Neural cell (in vitro differentiated cells): Measurements from ENCODE around the gene ITGB3. TPM values are rescaled to one million over a fixed set of nuclear protein-coding genes. Genes with fewer than 3 reads are reported as not detected.

ENCODE experiments used
- H2AFZ ChIP-seq: fragments of 200-600, 300-800 bp; sonication (generic), shearing (Covaris generic); 2 replicates; pipeline ENCODE4 v1.6.0; 2014; ENCODE audit warnings: low read depth, mild to moderate bottlenecking, antibody characterized with exemption, low read length, moderate library complexity
- H3F3A ChIP-seq: fragments of 200-600 bp; shearing (Covaris generic); 2 replicates; pipeline ENCODE4 v1.6.1; 2016; ENCODE audit warnings: mild to moderate bottlenecking, moderate library complexity, mixed read lengths, antibody characterized with exemption, low read length; ENCODE audit not compliant: insufficient read depth, poor library complexity, severe bottlenecking
- H3K27ac ChIP-seq: fragments of 200-600, 300-800 bp; sonication (generic), shearing (Covaris generic); 2 replicates; pipeline ENCODE4 v1.5.1; 2014; ENCODE audit warnings: mild to moderate bottlenecking, low read length, moderate library complexity
- H3K27me3 ChIP-seq: fragments of 300-800, 200-600 bp; sonication (generic), shearing (Covaris generic); 2 replicates; pipeline ENCODE4 v1.6.0; 2014; ENCODE audit warnings: mild to moderate bottlenecking, low read depth, low read length, moderate library complexity; ENCODE audit not compliant: insufficient read depth
- H3K36me3 ChIP-seq: fragments of 300-800, 200-600 bp; sonication (generic), shearing (Covaris generic); 2 replicates; pipeline ENCODE4 v1.5.1; 2014; ENCODE audit warnings: mild to moderate bottlenecking, antibody characterized with exemption, low read length, moderate library complexity; ENCODE audit not compliant: insufficient read depth
- H3K4me2 ChIP-seq: fragments of 300-800, 200-600 bp; sonication (generic), shearing (Covaris generic); 2 replicates; pipeline ENCODE4 v1.6.0; 2014; ENCODE audit warnings: mild to moderate bottlenecking, low read length
- H3K4me3 ChIP-seq: fragments of 300-800, 200-600 bp; sonication (generic), shearing (Covaris generic); 2 replicates; pipeline ENCODE4 v1.5.1; 2014; ENCODE audit warnings: mild to moderate bottlenecking, low read length, moderate library complexity
- H3K79me2 ChIP-seq: fragments of 200-600 bp; shearing (Covaris generic); replicated peaks from 2 replicates; pipeline ENCODE4 v1.6.0; 2014; ENCODE audit warnings: mild to moderate bottlenecking, low read length, moderate library complexity; ENCODE audit not compliant: insufficient read depth
- H3K9ac ChIP-seq: fragments of 300-800, 200-600 bp; sonication (generic), shearing (Covaris generic); 2 replicates; pipeline ENCODE4 v1.6.1; 2016; ENCODE audit warnings: mild to moderate bottlenecking, low read length, mixed read lengths
- H3K9me2 ChIP-seq: fragments of 200-600 bp; shearing (Covaris generic); 2 replicates; pipeline ENCODE4 v1.6.1; 2016; ENCODE audit warnings: mild to moderate bottlenecking, low read length, mixed read lengths; ENCODE audit not compliant: insufficient read depth
- H3K9me3 ChIP-seq: fragments of 200-600, 300-800 bp; sonication (generic), shearing (Covaris generic); 2 replicates; pipeline ENCODE4 v1.6.1; 2016; ENCODE audit warnings: mild to moderate bottlenecking, mixed run types, low read length, moderate library complexity, mixed read lengths
- H4K20me1 ChIP-seq: fragments of 200-600 bp; shearing (Covaris generic); 2 replicates; pipeline ENCODE4 v1.6.1; 2016; ENCODE audit warnings: mild to moderate bottlenecking, mixed run types; ENCODE audit not compliant: insufficient read depth
- EP300 ChIP-seq: fragments of 450-650 bp; conservative IDR thresholded peaks from 2 replicates; pipeline ENCODE4 v1.6.1; 2014; ENCODE audit warnings: antibody characterized with exemption, mild to moderate bottlenecking, moderate library complexity; ENCODE audit not compliant: poor library complexity, severe bottlenecking
- EZH2 ChIP-seq: fragments of 200-600, 300-800 bp; shearing (Covaris generic), sonication (generic); IDR thresholded peaks from 2 replicates; pipeline ENCODE4 v1.6.1; 2014; ENCODE audit warnings: antibody characterized with exemption, low read length, borderline replicate concordance, mild to moderate bottlenecking; ENCODE audit not compliant: insufficient read depth, poor library complexity, severe bottlenecking
- MXI1 ChIP-seq: fragments of 450-650 bp; conservative IDR thresholded peaks from 2 replicates; pipeline ENCODE4 v1.6.1; 2014; ENCODE audit warnings: antibody characterized with exemption, mild to moderate bottlenecking; ENCODE audit not compliant: poor library complexity, severe bottlenecking
- POLR2AphosphoS5 ChIP-seq: IDR thresholded peaks from 2 replicates; pipeline ENCODE4 v1.6.1; 2012
- RAD21 ChIP-seq: fragments of 450-650 bp; conservative IDR thresholded peaks from 2 replicates; pipeline ENCODE4 v1.6.1; 2014; ENCODE audit warnings: antibody characterized with exemption, mild to moderate bottlenecking, moderate library complexity
- REST ChIP-seq: IDR thresholded peaks from 2 replicates; pipeline ENCODE4 v1.6.1; 2012; ENCODE audit warnings: borderline replicate concordance
- SMC3 ChIP-seq: fragments of 450-650 bp; conservative IDR thresholded peaks from 2 replicates; pipeline ENCODE4 v1.6.1; 2014; ENCODE audit warnings: antibody characterized with exemption, mild to moderate bottlenecking, moderate library complexity; ENCODE audit not compliant: poor library complexity
- TAF1 ChIP-seq: IDR thresholded peaks from 2 replicates; pipeline ENCODE4 v1.6.1; 2012; ENCODE audit warnings: low read depth
- polyA plus RNA-seq: library from polyadenylated mRNA; depleted of rRNA; stranded (reverse); fragments of >200 nt; gene quantifications from 2 replicates; pipeline ENCODE4 v1.2.3, GENCODE V29; 2014
- TF ChIP-seq, protein P1 (sequence below): fragments of 450-650 bp; IDR thresholded peaks from 2 replicates; pipeline ENCODE4 v1.5.1; 2014; ENCODE audit warnings: antibody characterized with exemption, mild to moderate bottlenecking, moderate library complexity; ENCODE audit not compliant: poor library complexity, severe bottlenecking

Gene ITGB3
- polyA plus RNA-seq, 1 donor from 2014 or later: not detected

DNA sequence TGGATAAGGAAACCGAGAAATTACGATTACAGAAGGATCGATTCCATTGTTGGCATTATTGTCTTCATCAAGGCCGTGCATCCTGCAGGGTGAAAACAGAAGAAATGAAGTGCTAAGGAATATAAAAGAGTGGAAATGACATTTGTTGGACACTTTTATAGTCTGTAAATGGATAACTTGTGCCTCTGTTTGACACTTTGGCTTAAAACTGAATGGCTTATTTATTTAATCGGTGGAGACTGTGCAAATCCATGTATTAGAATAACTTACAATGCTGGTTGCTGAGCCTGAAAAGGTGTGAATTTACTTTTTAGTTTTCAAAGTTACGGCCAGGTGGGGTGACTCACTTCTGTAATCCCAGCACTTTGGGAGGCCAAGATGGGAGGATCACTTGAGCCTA lies 31.4 kb downstream of the ITGB3 start:
- no peaks in the 10 kb centered on the region for H3K79me2 ChIP-seq
- TF ChIP-seq SMC3: no peak
- TF ChIP-seq RAD21: no peak
- TF ChIP-seq EZH2: no peak
- TF ChIP-seq POLR2AphosphoS5: no peak
- no peak for TF ChIP-seq TAF1
- TF ChIP-seq MXI1: no peak
- TF ChIP-seq EP300: no peak
- TF ChIP-seq REST: no peak
- TF ChIP-seq, protein P1, sequence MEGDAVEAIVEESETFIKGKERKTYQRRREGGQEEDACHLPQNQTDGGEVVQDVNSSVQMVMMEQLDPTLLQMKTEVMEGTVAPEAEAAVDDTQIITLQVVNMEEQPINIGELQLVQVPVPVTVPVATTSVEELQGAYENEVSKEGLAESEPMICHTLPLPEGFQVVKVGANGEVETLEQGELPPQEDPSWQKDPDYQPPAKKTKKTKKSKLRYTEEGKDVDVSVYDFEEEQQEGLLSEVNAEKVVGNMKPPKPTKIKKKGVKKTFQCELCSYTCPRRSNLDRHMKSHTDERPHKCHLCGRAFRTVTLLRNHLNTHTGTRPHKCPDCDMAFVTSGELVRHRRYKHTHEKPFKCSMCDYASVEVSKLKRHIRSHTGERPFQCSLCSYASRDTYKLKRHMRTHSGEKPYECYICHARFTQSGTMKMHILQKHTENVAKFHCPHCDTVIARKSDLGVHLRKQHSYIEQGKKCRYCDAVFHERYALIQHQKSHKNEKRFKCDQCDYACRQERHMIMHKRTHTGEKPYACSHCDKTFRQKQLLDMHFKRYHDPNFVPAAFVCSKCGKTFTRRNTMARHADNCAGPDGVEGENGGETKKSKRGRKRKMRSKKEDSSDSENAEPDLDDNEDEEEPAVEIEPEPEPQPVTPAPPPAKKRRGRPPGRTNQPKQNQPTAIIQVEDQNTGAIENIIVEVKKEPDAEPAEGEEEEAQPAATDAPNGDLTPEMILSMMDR: no peak
- no peaks in the 10 kb centered on the region for H3F3A ChIP-seq
- no peaks in the 10 kb centered on the region for H4K20me1 ChIP-seq
- H3K27ac ChIP-seq: no peak overlapping the region
- H3K4me2 ChIP-seq: no peak overlapping the region
- H3K27me3 ChIP-seq: no peaks in the 10 kb centered on the region
- H3K9ac ChIP-seq: no peak overlapping the region
- no peak overlapping the region for H2AFZ ChIP-seq
- H3K36me3 ChIP-seq: no peaks in the 10 kb centered on the region
- H3K9me3 ChIP-seq: no peaks in the 10 kb centered on the region
- no peak overlapping the region for H3K4me3 ChIP-seq
- H3K9me2 ChIP-seq: no peaks in the 10 kb centered on the region

- TF ChIP-seq REST (no peak), MXI1 (no peak), TAF1 (no peak), EP300 (no peak), RAD21 (no peak), POLR2AphosphoS5 (no peak), SMC3 (no peak), EZH2 (no peak)
- TF ChIP-seq, protein P1: no peak
- H2AFZ ChIP-seq: no peak overlapping the region
- H3K27ac ChIP-seq: no peak overlapping the region
- H4K20me1 ChIP-seq: no peaks in the 10 kb centered on the region
- H3K4me3 ChIP-seq: no peak overlapping the region
- H3K27me3 ChIP-seq: no peaks in the 10 kb centered on the region
- no peaks in the 10 kb centered on the region for H3K79me2 ChIP-seq
- no peaks in the 10 kb centered on the region for H3K9me3 ChIP-seq
- H3K9ac ChIP-seq: no peak overlapping the region
- H3K36me3 ChIP-seq: no peaks in the 10 kb centered on the region
- no peak overlapping the region for H3K4me2 ChIP-seq
- H3F3A ChIP-seq: no peaks in the 10 kb centered on the region
- H3K9me2 ChIP-seq: no peaks in the 10 kb centered on the region
Measured at GRCh38 chr17:47286198-47286914, 32.7 kb downstream of the ITGB3 start.
